NCI-H69 (cell line): ENCODE results near the gene DSPP.
"Not testable (repeated sequence)": the region's sequence is repeated elsewhere in the genome, so short reads cannot be mapped to it uniquely, and the experiment has no call there.

Experiments
- DNase-seq: peaks from one replicate; lab custom pipeline; 2025; lab: John Stamatoyannopoulos, UW

Gene DSPP

DNA sequence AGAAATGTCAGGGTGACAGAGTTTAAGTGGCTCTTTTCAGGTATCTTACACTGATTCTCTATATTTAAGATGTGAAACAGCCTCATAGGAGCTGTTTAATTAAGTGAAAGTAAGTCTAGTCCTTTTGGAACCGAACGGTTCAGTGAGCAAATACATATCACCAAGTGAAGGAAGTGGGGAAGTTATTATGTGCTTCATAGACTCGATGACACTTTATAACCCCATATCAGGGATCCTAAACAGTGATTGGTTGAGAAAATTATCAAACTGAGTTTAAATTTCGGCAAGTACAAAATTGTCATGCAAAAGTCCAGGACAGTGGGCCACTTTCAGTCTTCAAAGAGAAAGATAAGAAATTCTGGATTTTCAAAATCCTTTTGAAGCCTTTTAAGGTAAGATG lies at the start of gene DSPP:
TSS of gene DSPP (plus strand) at position 301 of the 400 bp plus-strand sequence. CDS start 2,380 bp downstream, outside the sequence.
- DNase-seq, result no peak

DNA sequence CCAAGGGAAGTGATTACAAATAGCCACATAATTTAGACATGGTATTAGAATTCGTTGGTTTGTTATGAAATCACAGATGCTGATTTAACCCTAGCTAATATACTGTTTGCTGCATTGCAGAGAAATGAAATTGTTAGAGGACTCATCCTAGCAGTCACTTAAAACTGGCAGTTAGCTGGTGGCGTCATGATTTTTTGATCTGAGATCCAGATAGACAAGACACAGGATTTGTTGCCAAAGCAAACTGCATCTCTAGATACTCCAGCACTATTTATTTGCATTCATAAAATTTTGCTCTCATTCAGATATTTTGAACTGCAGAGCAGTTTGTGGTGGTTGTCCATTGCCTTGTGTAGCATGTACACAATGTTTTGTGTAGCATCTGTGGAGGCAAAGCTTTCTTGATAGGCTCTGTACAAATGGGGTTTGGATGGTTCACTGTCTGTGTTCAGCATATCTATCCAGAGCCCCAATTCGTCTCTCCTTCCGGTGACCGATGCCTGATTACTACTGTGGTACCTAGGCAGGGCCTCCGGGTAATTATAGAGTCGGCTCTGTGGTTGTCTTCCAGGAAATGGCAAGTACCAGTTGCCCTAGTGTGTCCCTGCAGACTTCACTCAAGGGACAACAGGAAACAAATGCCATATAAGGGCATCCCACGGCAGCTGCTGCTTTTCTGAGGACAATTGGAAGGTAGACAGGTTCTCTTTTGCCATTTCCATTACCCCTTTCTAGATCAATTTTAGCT lies 49.1 kb upstream of the DSPP start:
- DNase-seq, result peak; percentile 91

DNA sequence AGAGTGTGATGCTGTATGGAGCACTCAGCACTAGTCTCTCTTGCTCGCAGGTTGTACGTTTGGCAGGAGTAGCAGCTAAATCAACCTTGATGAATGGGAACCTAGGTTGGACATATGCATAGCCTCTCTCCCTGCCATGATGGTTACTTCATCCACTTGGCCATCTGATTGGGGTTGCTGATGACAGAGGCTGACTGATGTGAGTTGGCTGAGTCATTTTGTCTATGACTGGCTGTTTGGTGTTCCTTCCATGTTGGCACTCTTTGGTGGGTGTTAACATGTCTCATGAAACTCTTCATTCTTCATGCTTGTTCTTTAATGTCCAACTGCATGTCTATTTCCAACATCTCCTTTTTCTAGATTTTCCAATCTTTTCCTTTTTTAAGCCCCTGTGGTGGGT lies 47.5 kb upstream of the DSPP start:
- no peak for DNase-seq

DNA sequence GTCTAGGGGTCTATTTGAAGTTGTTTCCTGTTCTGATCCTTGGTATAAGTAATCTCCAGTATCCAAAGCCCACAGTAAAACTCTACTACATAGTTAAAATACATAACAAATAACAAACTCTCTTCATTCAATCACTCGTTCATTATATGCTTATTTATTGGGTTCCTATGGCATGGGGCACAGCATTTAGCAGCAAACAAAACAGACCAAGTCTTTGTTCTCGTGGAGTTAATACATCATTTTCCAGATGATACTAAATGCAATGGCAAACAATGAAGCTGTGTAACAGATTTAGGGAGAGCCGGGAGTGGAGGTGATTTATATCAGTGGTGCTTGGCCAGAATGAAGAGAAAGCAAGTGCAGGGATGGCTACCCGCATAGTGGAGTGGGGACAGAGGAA lies 42.6 kb upstream of the DSPP start:
- DNase-seq, result peak; percentile 44

DNA sequence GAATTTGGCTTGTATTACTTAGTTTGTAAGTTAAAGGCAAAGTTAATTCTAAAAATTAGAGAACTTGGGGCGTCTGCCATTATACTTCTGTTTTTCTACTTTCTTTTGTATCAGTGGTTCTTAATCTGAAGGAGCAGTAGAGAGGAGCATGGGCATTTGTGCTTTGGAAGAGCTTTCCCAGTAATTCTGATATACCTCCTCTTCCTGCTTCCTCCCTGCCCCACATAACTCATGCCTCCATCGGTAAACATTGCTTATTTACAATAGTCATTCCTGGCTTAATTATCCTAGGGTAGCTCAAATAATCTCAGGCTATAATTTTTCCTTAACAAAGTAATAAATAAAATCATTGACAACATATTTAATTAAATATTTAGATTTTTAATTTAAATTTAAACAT lies 42.1 kb upstream of the DSPP start:
- DNase-seq, result peak; percentile 65

DNA sequence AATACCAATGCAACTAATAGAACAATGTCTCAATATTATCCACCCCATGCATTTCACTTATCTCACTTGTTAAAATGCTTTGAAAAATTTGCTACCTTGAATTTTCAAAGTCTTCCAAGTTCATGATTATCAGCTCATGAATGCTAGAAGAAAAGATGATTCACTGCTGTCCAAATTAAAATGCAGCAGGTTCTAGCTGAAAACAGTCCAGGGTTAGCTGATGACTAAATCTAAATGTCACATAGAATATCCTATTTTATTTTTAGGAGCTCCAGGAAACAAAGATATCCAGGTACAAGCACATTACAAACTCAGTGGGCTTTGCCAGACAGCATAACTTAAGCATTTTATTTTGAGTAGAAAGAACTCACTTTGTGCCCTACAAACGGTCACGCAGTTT lies 41.1 kb upstream of the DSPP start:
- DNase-seq, result no peak

DNA sequence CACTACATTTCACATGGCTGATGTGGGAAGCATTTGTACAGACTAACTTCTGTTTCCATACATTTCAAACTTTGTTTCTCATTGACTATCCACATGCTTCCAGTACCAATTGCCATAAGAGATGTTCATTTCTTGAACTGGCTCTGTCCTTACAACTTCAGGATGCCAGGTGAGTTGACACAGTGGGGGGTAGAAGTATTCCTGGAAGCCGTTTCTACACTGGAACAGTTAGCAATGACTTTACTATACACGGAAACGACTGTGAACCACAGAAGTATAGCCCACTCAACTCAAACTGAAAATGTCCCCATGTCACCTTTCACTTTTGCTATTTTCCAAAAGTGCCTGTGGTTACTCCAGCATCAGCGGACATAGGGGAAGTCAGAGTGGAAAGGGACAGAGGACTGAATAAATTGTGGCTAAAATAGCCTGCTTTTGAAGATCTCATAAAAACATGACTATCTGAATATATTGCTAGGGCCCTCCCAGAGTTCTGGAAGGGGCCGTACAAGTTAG lies 38.0 kb upstream of the DSPP start:
- no peak for DNase-seq

DNA sequence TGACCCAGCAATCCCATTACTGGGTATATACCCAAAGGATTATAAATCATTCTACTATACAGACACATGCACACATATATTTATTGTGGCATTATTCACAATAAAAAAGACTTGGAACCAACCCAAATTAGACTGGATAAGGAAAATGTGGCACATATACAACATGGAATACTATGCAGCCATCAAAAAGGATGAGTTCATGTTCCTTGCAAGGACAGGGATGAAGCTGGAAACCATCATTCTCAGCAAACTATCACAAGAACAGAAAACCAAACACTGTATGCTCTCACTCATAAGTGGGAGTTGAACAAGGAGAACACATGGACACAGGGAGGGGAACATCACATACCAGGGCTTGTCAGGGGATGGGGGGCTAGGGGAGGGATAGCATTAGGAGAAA lies 34.0 kb upstream of the DSPP start:
- DNase-seq, result not testable (repeated sequence)

DNA sequence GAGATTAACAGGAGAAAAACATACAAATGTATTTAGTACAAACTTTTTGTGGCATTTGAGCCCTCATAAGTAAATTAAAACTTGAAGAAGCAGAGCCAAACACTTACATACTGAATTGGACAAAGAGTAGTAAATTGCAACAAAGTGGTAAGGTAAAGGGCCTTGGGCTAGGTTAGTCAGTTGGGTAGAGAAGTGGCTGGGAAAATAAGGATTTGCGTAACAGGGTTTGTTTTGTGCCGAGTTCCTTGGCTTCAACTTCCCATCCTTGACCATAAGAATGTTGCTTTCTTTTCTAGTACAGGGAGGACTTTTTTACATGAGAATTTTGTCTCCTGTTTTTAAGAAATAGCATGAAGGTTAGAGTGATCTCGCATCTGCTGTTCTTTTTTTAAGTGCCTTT lies 33.3 kb upstream of the DSPP start:
- no peak for DNase-seq

DNA sequence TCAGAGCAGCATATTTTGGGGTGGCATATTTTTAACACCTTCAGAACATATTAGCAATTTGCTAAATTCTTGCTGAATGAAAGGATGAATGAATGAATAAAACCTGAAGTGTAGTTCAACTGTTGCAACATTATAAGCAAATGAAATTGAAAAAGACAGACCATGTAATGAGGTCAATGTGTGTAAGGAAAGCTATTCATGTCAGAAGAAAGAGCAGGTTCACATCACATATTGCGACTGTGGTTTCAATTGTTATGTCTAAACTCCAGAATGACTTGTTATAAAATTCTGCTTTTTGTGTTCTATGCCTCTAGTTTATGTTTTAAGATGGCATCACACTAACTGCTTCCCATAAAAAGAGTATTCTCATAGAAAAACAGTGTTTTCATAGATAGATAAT lies 32.9 kb upstream of the DSPP start:
- no peak for DNase-seq

DNA sequence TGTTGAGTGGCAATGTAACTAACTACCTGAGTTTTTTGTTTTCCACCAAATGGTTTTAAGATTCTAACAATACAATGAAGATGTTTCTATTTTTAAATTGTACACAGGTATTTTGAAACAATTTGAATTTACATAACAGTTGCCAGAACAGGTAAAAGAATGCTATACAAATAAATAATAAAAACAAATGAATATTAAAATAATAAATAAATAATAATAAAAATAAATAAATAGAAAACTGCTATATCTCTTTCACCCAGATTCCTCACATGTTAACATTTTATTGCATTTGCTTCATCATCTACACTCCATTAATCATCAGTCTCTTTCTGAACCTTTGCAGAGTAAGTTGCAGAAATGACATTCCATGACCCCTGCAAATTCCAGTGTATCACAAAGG lies 32.3 kb upstream of the DSPP start:
- DNase-seq, result no peak

DNA sequence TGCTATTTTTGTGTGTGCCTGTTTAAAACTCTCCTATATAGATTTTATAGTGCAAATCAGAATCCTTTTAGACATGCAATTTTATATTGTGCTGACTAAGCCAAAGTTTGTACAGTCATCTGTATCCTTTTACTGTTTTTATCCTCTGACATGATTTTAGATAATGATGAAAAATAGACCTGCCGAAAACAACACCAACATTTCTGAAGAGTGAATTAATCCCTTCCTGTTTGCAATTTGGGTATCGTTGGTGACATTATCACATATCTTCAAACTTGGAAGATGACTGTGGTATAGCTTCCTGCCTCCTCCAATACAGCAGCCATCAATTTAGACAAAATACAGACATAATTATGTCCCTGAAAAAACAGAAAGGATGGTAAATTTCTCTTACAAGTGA lies 28.9 kb upstream of the DSPP start:
- no peak for DNase-seq

DNA sequence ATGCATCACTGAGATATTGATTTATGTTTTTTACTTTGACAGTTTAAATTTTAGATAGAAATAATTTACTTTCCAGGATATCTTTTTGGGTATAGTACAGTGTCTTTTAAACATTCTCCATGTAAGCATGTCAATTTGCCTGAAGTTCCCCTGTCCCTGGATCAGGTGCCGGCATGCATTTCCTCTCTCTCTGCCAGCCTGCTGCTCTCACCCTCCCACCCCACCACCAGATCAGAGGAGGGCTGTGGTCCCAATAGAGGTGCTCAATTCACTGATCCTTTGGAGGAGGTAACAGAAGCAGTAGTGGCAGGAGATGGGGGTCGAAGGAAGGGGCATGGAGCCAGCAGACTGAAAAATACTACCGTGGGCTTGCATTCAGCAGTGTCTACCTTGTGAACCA lies 28.3 kb upstream of the DSPP start:
- DNase-seq, result no peak

DNA sequence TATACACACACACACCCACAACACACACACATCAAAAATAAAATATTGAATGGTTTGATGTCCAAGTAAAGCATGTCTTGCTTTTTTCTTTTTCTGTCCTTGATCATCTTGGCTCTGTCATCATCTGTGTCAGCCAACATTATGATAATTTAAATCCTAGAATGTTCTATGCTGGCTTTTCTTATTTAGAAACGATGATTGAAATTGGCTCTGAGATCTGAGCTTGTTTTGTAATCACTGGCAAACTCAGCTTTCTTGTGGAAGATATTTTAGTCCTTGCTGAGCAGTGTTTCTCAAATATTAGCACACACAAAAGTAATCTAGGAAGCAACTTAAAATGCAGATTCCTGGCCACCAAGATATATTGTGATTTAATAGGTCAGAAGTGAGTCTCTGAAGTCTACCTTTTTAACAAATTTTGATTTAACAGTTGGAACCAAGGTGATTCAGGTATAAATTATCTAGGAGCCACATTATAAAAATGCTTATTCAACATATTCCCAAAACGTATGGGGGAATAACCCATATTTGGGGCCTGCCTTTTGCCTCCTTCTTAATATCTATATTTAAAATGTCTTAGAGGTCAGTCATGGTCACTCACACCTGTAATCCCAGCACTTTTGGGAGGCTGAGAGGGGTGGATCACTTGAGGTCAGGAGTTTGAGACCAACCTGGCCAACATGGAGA lies 24.0 kb upstream of the DSPP start:
- no peak for DNase-seq

DNA sequence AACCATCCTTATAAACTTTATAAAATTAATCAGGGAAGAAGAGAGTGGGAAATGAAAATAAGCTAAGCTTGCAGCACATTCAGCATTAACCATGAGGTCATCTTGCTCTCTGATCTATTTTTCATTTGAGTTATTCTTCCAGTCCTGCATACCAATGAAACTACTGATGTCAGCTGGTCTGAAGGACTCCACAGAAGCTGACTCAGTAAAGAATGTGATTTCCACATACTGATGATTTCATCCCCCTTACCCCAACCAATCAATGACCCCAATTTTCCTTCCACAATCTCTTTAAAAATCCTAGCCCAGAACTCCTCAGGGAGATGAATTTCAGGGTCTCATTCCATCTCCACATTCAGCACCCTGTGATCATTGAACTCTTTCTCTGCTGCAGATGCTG lies 18.8 kb upstream of the DSPP start:
- no peak for DNase-seq

DNA sequence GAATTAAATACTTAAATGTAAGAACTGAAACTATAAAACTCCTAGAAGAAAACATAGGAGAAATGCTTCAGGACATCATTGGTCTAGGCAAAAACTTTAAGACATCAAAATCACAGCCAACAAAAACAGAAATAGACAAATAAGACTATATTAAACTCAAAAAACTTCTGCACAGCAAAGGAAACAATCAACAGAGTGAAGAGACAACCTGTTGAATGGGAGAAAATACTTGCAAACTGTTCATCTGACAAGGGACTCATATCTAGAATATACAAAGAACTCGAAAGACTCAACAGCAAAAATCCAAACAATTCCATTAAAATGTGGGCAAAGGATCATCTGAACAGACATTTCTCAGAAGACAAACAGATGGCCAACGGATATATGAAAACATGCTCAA lies 16.2 kb upstream of the DSPP start:
- DNase-seq, result no peak

DNA sequence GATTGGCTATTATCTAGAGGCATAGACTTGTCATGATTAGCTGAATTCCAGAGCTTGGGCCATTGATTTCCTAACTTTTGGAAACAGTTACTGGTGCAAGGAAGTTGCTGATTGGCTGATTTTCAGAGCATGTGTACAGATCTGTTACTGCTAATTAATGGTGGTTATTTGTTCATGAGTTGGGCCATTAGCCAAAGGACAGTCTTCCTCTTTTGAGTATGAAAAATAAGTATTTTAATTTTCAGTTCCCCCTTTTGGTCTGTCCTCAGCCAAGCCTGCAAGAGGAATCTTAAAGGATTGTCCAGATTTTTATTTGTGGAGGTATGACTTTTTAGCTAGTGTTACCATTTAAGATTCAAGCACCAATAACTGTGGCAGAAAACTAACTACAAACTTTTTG lies 7.0 kb upstream of the DSPP start:
- no peak for DNase-seq

DNA sequence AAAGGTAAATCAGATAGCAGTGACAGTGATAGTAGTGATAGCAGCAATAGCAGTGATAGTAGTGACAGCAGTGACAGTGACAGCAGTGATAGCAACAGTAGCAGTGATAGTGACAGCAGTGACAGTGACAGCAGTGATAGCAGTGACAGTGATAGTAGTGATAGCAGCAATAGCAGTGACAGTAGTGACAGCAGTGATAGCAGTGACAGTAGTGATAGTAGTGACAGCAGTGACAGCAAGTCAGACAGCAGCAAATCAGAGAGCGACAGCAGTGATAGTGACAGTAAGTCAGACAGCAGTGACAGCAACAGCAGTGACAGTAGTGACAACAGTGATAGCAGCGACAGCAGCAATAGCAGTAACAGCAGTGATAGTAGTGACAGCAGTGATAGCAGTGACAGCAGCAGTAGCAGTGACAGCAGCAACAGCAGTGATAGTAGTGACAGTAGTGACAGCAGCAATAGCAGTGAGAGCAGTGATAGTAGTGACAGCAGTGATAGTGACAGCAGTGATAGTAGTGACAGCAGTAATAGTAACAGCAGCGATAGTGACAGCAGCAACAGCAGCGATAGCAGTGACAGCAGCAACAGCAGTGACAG lies 6.1 kb downstream of the DSPP start:
- no peak for DNase-seq

DNA sequence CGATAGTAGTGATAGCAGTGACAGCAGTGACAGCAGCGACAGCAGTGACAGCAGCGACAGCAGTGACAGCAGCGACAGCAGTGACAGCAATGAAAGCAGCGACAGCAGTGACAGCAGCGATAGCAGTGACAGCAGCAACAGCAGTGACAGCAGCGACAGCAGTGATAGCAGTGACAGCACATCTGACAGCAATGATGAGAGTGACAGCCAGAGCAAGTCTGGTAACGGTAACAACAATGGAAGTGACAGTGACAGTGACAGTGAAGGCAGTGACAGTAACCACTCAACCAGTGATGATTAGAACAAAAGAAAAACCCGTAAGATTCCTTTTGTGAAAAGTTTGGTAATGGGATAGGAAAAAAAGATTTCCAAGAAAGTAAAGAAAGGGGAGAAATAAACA lies 7.9 kb downstream of the DSPP start:
- no peak for DNase-seq

DNA sequence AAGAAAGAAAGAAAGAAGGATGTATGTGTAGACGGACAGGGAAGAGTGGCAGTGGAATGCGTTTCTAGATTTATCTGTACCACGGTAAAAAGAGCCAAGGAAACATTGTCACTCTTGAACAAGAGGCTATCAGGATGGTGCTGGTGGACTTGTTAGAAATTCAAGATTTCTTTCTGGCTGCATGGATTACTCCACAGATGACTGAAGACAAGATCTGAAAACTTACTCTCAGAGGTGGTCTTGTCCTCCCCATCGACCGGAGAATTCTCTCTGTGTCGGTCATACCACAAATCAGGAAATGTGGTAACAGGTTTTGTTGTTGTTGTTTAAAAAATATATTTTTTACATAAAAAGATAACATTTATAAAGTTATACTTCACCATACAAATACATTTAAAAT lies 11.8 kb downstream of the DSPP start:
- DNase-seq, result no peak

DNA sequence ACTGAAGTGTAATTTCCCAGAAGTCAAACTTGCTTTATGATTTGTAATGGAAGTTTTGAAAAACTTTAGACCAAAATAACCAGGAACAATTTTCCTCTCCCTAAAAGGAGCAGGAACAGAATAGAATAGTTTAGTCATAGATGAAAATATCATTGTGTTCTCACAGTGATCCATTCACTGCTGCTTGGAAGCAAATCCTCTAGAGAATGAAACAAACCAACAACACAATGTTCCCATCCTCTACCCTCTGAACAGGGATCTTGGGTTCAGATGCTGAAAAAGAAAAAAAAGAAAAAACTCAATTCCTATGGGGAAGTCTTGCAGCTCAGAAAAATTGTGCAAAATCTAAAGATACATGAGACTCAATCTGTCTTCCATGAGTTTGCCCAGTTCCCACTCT lies 12.2 kb downstream of the DSPP start:
- DNase-seq, result no peak

DNA sequence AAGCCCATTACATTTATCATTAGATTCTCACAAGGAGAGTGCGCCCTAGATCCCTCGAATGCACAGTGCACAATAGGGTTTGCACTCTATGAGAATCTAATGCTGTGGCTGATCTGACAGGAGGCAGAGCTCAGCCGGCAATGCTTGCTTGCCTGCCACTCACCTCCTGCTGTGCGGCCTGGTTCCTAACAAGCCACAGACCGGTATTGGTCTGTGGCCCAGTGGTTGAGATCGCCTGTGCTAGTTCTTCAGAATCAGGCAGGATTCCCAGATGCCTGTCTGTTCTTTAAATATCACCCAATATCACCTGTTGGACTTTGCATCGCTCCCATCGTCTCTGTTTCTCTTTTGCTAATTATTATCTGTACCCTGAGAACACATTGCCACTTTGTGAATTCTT lies 14.0 kb downstream of the DSPP start:
- DNase-seq, result no peak

DNA sequence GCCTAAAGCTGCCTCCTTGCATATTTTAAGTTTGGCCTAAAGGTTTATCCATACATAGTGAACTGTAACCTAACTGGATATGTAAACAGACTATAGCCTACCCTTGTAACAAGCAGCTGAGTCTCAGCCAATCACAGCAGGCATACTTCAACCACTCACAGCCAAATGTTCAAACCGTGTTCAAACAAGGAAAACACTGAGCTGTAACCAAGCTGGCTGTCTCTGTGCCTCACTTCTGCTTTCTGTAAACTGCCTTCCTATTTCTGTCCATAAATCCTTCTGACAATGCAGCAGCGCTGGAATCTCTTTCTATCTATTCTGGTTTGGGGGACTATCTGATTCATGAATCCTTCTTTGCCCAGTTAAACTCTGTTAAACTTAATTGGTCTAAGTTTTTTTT lies 16.4 kb downstream of the DSPP start:
- no peak for DNase-seq
